Erythroblast (primary cell): ENCODE data around the gene PPP1R14B.
"Not testable (repeated sequence)": the region's sequence is repeated elsewhere in the genome, so short reads cannot be mapped to it uniquely, and the experiment has no call there.

ENCODE experiments used
- DNase-seq, 2 experiments: peaks; one replicate each; lab custom pipeline; 2025; lab: John Stamatoyannopoulos, UW
- GATA1 ChIP-seq: IDR thresholded peaks from 2 replicates; pipeline ENCODE4 v1.6.1; 2011; ENCODE audit warnings: low read depth, mild to moderate bottlenecking, control low read depth, low read length, moderate library complexity
- POLR2A ChIP-seq: IDR thresholded peaks from 2 replicates; pipeline ENCODE4 v1.6.1; 2011; ENCODE audit warnings: mild to moderate bottlenecking, low read length

PPP1R14B gene

GRCh38 chr11:64249563-64250414 lies 3.0 kb upstream of the PPP1R14B start:
- DNase-seq, result peak; percentile 47 to 54
- TF ChIP-seq GATA1, result no peak
- no peak for TF ChIP-seq POLR2A

- no peak for DNase-seq
- TF ChIP-seq GATA1 (no peak), POLR2A (no peak)
Measured at GRCh38 chr11:64249038-64249437, 2.3 kb upstream of the PPP1R14B start.

GRCh38 chr11:64248578-64248977 lies 1.8 kb upstream of the PPP1R14B start:
- TF ChIP-seq POLR2A, result no peak
- TF ChIP-seq GATA1, result no peak
- DNase-seq, result no peak

GRCh38 chr11:64247729-64248531 lies 1.2 kb upstream of the PPP1R14B start:
- TF ChIP-seq GATA1, result no peak
- no peak for TF ChIP-seq POLR2A
- DNase-seq, result no peak

- not testable (repeated sequence) for DNase-seq
Measured at GRCh38 chr11:64246621-64246870, 197 bp downstream of the PPP1R14B start.

- DNase-seq, result peak; percentile 81
- TF ChIP-seq GATA1 (no peak), POLR2A (peak; percentile 54)
Measured at GRCh38 chr11:64245797-64246620, 734 bp downstream of the PPP1R14B start.

GRCh38 chr11:64245401-64245796 lies 1.3 kb downstream of the PPP1R14B start:
- TF ChIP-seq GATA1 (no peak), POLR2A (no peak)
- no peak for DNase-seq

- TF ChIP-seq GATA1, result no peak
- DNase-seq, result no peak
Measured at GRCh38 chr11:64244966-64245365, 1.8 kb downstream of the PPP1R14B start.

- DNase-seq, result no peak
- no peak for TF ChIP-seq GATA1
- no peak for TF ChIP-seq POLR2A
Measured at GRCh38 chr11:64244107-64244506, 2.6 kb downstream of the PPP1R14B start.

GRCh38 chr11:64243236-64243854 lies 3.4 kb downstream of the PPP1R14B start:
- TF ChIP-seq POLR2A, result no peak
- no peak for TF ChIP-seq GATA1
- DNase-seq, result no peak

- peak; percentile 77 for DNase-seq
- no peak for TF ChIP-seq POLR2A
- no peak for TF ChIP-seq GATA1
Measured at GRCh38 chr11:64241491-64242374, 5.0 kb downstream of the PPP1R14B start.

GRCh38 chr11:64241241-64241490 lies 5.6 kb downstream of the PPP1R14B start:
- no peak for TF ChIP-seq POLR2A
- TF ChIP-seq GATA1, result no peak
- DNase-seq, result peak; percentile 99 to 100
